MM.1S (cell line): Measurements from ENCODE around the gene FARP1.

Source experiments
- DNase-seq: peaks from one replicate; pipeline ENCODE4 v3.0.0-alpha.2; 2015
- H2AFZ ChIP-seq: fragments of 300-600 bp; sonication (generic); 2 replicates; pipeline ENCODE4 v1.6.0; 2016; ENCODE audit warnings: antibody characterized with exemption, low read length
- H3F3A ChIP-seq: fragments of 300-600 bp; sonication (generic); 2 replicates; pipeline ENCODE4 v1.6.1; 2016; ENCODE audit warnings: mild to moderate bottlenecking, antibody characterized with exemption, low read length, moderate library complexity, mixed read lengths; ENCODE audit not compliant: insufficient read depth
- H3K27ac ChIP-seq: fragments of 300-600 bp; sonication (generic); 2 replicates; pipeline ENCODE4 v1.5.1; 2016; ENCODE audit warnings: mild to moderate bottlenecking, low read length
- H3K27me3 ChIP-seq: fragments of 300-600 bp; sonication (generic); replicated peaks from 2 replicates; pipeline ENCODE4 v1.6.0; 2016; ENCODE audit warnings: low read length; ENCODE audit not compliant: insufficient read depth
- H3K36me3 ChIP-seq: fragments of 300-600 bp; sonication (generic); replicated peaks from 2 replicates; pipeline ENCODE4 v1.6.1; 2016; ENCODE audit warnings: mild to moderate bottlenecking, low read length, mixed read lengths; ENCODE audit not compliant: insufficient read depth
- H3K4me1 ChIP-seq: fragments of 300-600 bp; sonication (generic); 2 replicates; pipeline ENCODE4 v1.6.1; 2016; ENCODE audit warnings: low read length, mixed read lengths
- H3K4me2 ChIP-seq: fragments of 300-600 bp; sonication (generic); 2 replicates; pipeline ENCODE4 v1.6.0; 2016; ENCODE audit warnings: low read depth, low read length
- H3K4me3 ChIP-seq: fragments of 300-600 bp; sonication (generic); 2 replicates; pipeline ENCODE4 v1.5.1; 2016; ENCODE audit warnings: low read length, mixed read lengths
- H3K79me2 ChIP-seq: fragments of 300-600 bp; sonication (generic); 2 replicates; pipeline ENCODE4 v1.6.1; 2016; ENCODE audit warnings: mixed run types, low read length, mixed read lengths
- H3K9ac ChIP-seq: fragments of 300-600 bp; sonication (generic); 2 replicates; pipeline ENCODE4 v1.6.1; 2016; ENCODE audit warnings: low read length, mixed read lengths
- H3K9me2 ChIP-seq: fragments of 300-600 bp; sonication (generic); replicated peaks from 2 replicates; pipeline ENCODE4 v1.6.1; 2016; ENCODE audit warnings: mild to moderate bottlenecking, low read length, mixed read lengths; ENCODE audit not compliant: insufficient read depth
- H3K9me3 ChIP-seq: fragments of 300-600 bp; sonication (generic); replicated peaks from 2 replicates; pipeline ENCODE4 v1.6.1; 2016; ENCODE audit warnings: mild to moderate bottlenecking, low read length, mixed read lengths; ENCODE audit not compliant: insufficient read depth
- H4K20me1 ChIP-seq: fragments of 300-600 bp; sonication (generic); 2 replicates; pipeline ENCODE4 v1.6.1; 2016; ENCODE audit warnings: mild to moderate bottlenecking, low read length, moderate library complexity, mixed read lengths; ENCODE audit not compliant: insufficient read depth
- EZH2 ChIP-seq: fragments of 300-600 bp; sonication (generic); optimal IDR thresholded peaks from 2 replicates; pipeline ENCODE3; 2017; ENCODE audit warnings: low read depth, mild to moderate bottlenecking, antibody characterized with exemption, low read length, mixed read lengths
- EZH2phosphoT487 ChIP-seq: fragments of 300-600 bp; sonication (generic); IDR thresholded peaks from 2 replicates; pipeline ENCODE4 v1.6.1; 2018; ENCODE audit warnings: antibody characterized with exemption, low read length
- TF ChIP-seq, protein P1 (sequence below): fragments of 300-600 bp; sonication (generic); IDR thresholded peaks from 2 replicates; pipeline ENCODE4 v1.5.1; 2016; ENCODE audit warnings: antibody characterized with exemption, low read length, mixed read lengths

The FARP1 gene

DNA sequence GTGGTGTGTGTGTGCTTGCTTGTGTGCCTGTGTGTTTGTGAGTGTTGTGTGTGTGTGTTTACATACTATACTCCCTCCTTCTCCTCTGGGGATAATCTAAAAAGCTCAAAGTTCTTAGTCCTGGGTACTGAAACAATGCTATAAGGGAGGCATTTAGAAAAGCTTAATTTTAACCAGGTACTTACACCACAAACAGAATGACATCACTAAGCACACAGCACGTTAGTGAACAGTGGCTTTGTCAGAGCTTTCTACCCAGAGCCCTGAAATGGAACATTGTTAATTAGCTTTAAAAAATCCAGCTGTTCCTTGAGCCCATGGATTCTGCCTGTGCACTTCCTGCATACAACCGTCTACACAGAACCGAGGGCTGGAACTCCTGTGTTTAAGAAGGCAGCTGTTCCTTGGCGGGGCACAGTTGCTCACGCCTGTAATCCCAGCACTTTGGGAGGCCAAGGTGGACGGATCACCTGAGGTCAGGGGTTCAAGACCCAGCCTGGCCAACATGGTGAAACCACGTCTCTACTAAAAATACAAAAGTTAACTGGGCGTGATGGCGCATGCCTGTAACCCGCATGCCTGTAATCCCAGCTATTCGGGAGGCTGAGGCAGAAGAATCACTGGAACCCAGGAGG lies 103.8 kb downstream of the FARP1 start:
- Histone ChIP-seq H3K36me3 (no peaks in the 10 kb centered on the region), H3K9ac (no peak overlapping the region), H3K79me2 (no peaks in the 10 kb centered on the region), H3F3A (no peaks in the 10 kb centered on the region), H4K20me1 (no peaks in the 10 kb centered on the region), H3K9me2 (no peaks in the 10 kb centered on the region), H3K27ac (no peak overlapping the region), H3K9me3 (no peaks in the 10 kb centered on the region), H3K4me3 (no peak overlapping the region), H3K4me2 (no peak overlapping the region), H2AFZ (no peak overlapping the region), H3K4me1 (no peaks in the 10 kb centered on the region), H3K27me3 (no peaks in the 10 kb centered on the region)
- no peak for DNase-seq
- TF ChIP-seq EZH2 (no peak), EZH2phosphoT487 (no peak)
- TF ChIP-seq, protein P1, sequence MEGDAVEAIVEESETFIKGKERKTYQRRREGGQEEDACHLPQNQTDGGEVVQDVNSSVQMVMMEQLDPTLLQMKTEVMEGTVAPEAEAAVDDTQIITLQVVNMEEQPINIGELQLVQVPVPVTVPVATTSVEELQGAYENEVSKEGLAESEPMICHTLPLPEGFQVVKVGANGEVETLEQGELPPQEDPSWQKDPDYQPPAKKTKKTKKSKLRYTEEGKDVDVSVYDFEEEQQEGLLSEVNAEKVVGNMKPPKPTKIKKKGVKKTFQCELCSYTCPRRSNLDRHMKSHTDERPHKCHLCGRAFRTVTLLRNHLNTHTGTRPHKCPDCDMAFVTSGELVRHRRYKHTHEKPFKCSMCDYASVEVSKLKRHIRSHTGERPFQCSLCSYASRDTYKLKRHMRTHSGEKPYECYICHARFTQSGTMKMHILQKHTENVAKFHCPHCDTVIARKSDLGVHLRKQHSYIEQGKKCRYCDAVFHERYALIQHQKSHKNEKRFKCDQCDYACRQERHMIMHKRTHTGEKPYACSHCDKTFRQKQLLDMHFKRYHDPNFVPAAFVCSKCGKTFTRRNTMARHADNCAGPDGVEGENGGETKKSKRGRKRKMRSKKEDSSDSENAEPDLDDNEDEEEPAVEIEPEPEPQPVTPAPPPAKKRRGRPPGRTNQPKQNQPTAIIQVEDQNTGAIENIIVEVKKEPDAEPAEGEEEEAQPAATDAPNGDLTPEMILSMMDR = no peak

DNA sequence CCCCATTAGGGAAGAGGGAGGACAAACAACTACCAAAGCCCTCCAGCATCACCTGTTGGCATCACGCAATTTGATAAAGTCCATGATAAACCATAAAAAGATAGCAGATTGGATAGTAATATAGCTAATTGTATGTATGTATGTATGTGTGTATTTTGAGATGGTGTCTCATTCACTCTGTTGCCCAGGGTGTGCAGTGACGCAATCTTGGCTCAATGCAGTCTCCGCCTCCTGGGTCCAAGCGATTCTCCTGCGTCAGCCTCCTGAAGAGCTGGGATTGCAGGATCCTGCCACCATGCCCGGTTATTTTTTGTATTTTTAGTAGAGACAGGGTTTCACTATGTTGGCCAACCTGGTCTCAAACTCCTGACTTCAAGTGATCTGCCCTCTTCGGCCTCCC lies 108.8 kb downstream of the FARP1 start:
- Histone ChIP-seq H3K4me1 (no peaks in the 10 kb centered on the region), H3K9me3 (no peaks in the 10 kb centered on the region), H3K9me2 (no peaks in the 10 kb centered on the region), H3K9ac (no peak overlapping the region), H3K79me2 (no peaks in the 10 kb centered on the region), H3K36me3 (no peaks in the 10 kb centered on the region), H3K4me3 (no peak overlapping the region), H3K4me2 (no peak overlapping the region), H3K27ac (no peak overlapping the region), H3K27me3 (no peaks in the 10 kb centered on the region), H2AFZ (no peak overlapping the region), H4K20me1 (no peaks in the 10 kb centered on the region), H3F3A (no peaks in the 10 kb centered on the region)
- no peak for DNase-seq
- TF ChIP-seq, protein P1 = no peak
- TF ChIP-seq EZH2 (no peak), EZH2phosphoT487 (no peak)

GRCh38 chr13:98252931-98253470 lies 110.1 kb downstream of the FARP1 start:
- H3K79me2 ChIP-seq = no peaks in the 10 kb centered on the region
- H3K27ac ChIP-seq = no peak overlapping the region
- H3K27me3 ChIP-seq = no peaks in the 10 kb centered on the region
- no peak overlapping the region for H3K4me2 ChIP-seq
- H3K4me3 ChIP-seq = no peak overlapping the region
- no peaks in the 10 kb centered on the region for H4K20me1 ChIP-seq
- no peaks in the 10 kb centered on the region for H3K4me1 ChIP-seq
- TF ChIP-seq EZH2 = no peak
- TF ChIP-seq, protein P1 = no peak
- no peak for TF ChIP-seq EZH2phosphoT487
- H3K9ac ChIP-seq = no peak overlapping the region
- no peak for DNase-seq
- no peaks in the 10 kb centered on the region for H3K9me2 ChIP-seq
- H3K9me3 ChIP-seq = no peaks in the 10 kb centered on the region
- no peaks in the 10 kb centered on the region for H3F3A ChIP-seq
- no peaks in the 10 kb centered on the region for H3K36me3 ChIP-seq
- no peak overlapping the region for H2AFZ ChIP-seq
